ENCODE results near the gene UGT1A3. TPM values are rescaled to one million over a fixed set of nuclear protein-coding genes. Genes with fewer than 3 reads are reported as not detected.
"Not testable (repeated sequence)": the region's sequence is repeated elsewhere in the genome, so short reads cannot be mapped to it uniquely, and the experiment has no call there.

UGT1A3 gene
- total RNA-seq, 1 donor from 2014 or later, result not detected

DNA sequence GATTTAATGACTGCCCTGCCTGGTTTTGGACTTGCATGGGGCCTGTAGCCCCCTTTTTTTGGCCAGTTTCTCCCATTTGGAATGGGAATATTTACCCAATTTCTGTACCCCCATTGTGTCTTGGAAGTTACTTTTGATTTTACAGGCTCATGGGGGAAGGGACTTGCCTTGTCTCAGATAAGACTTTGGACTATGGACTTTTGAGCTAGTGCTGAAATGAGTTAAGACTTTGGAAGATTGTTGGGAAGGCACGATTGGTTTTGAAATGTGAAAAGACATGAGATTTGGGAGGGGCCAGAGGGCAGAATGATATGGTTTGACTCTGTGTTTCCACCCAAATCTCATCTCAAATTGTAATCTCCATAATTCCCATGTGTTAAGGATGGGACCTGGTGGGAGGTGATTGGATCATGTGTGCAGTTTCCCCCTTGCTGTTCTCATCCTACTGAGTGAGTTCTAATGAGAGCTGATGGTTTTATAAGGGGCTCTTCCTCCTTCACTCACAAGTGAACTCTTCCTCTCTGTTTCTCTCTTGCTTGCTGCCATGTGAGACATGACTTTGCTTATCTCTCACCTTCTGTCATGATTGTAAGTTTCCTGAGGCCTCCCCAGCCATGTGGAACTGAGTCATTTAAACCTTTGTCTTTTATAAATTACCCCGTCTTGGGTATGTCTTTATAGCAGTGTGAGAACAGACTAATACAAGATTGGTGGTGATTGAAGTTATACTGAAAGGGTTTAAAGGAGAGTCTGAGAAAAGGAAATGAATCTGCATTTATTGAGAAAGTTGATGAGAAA is 22.6 kb downstream of the UGT1A3 start:
- intact Hi-C loops (cut with micrococcal nuclease); ATAC-seq; DNase-seq: not testable (repeated sequence)

DNA sequence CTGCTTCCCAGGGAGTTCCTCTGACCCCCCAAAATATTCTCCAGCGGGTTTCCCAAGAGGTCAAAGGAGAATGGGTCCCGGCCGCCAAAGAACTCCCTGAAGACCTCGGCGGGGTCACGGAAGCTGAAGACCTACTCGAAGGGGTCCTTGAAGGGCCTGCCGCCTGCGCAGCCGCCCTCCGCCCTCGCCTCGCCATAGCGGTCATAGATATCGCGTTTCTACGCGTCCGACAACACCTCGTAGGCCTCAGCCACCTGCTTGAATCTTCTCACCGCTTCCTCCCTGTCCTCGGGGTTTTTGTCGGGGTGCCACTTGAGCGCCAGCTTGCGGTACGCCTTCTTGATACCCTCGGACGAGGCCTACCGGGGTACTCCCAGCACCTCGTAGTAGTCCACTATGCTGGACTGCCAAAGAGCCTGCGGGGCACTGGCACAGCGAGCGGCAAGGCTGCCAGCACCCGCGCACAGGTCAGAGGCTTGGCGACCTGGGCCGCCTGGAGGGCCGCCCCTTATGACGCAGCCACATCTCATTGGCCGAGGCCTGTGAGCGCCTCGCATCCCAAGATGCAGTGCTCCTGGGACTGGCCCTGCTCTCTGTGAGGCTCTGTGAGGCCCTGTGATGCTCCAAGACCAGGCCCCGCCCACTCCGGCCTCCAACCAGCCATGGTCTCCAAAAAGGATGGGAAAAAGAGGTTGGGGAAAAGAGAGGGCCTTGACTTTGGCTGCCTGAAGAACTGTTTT is 26.2 kb downstream of the UGT1A3 start:
- intact Hi-C loops (cut with micrococcal nuclease), result no loop called here
- ATAC-seq, result no peak
- DNase-seq, result no peak

DNA sequence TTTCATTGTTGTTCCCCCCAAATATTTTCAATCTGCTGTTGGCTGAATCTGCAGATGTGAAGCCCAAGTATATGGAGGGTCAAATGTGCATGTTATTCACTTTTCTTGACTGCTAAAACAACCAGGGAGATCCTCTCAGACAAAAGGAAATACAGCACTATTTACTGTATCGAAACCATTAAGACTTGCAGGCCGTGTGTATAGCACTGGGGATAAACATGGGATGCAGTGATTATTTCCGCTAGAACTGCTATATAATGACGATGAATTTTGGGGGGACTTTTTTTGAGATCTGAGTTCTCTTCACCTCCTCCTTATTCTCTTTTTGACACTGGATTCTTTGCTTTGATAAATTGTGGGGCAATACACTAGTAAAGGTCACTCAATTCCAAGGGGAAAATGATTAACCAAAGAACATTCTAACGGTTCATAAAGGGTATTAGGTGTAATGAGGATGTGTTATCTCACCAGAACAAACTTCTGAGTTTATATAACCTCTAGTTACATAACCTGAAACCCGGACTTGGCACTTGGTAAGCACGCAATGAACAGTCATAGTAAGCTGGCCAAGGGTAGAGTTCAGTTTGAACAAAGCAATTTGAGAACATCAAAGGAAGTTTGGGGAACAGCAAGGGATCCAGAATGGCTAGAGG is 27.7 kb downstream of the UGT1A3 start:
- DNase-seq (no peak), ATAC-seq (no peak)
- intact Hi-C loops (cut with micrococcal nuclease), result no loop called here

DNA sequence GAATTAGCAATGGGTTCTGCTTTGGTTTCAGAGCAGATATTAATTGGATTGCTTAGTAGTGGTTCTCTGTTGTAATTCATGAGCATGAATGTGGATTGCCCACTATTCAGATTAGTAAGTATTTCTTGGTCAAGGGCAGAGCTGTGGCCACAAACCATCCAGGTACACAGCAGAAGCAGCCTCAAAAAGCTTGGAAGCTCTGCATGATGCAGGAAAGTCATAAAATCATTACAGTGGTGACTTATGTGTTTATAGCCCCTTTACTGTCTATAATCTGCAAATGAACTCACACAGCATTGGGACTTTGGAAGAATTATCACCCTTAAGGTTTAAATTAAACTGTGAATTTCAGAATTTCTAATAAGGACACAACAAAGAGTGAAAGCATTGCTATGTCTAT is 29.3 kb downstream of the UGT1A3 start:
- ATAC-seq (no peak), DNase-seq (no peak)
- intact Hi-C loops (cut with micrococcal nuclease), result no loop called here

DNA sequence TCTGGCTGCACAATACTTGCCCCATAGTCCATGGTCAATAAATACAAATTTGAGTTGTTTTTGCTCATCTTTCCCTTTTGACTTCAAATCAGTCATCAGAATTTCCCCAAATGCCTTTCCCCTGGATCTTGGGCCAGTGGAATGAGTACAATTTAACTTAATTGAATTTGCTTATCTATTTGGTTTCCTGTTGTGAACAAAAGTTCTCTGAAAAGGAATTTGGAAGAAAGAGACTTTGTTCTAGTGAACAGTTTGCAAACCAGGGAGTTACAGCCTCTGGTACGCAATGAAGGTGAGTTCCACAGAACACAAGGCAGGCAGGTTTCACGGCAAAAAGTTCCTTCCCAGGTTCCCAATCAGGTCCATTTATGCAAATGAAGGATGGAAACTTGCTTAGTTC is 30.0 kb downstream of the UGT1A3 start:
- DNase-seq, result no peak
- intact Hi-C loops (cut with micrococcal nuclease), result no loop called here
- ATAC-seq, result no peak

DNA sequence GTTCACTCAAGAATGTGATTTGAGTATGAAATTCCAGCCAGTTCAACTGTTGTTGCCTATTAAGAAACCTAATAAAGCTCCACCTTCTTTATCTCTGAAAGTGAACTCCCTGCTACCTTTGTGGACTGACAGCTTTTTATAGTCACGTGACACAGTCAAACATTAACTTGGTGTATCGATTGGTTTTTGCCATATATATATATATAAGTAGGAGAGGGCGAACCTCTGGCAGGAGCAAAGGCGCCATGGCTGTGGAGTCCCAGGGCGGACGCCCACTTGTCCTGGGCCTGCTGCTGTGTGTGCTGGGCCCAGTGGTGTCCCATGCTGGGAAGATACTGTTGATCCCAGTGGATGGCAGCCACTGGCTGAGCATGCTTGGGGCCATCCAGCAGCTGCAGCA is 31.2 kb downstream of the UGT1A3 start, which contains the start of gene UGT1A1:
TSS of gene UGT1A1 (plus strand) at position 228 of the 400 bp plus-strand sequence. CDS start at position 246, 18 bp downstream.
- DNase-seq (no peak), ATAC-seq (no peak)
- intact Hi-C loops (cut with micrococcal nuclease), result no loop called here

DNA sequence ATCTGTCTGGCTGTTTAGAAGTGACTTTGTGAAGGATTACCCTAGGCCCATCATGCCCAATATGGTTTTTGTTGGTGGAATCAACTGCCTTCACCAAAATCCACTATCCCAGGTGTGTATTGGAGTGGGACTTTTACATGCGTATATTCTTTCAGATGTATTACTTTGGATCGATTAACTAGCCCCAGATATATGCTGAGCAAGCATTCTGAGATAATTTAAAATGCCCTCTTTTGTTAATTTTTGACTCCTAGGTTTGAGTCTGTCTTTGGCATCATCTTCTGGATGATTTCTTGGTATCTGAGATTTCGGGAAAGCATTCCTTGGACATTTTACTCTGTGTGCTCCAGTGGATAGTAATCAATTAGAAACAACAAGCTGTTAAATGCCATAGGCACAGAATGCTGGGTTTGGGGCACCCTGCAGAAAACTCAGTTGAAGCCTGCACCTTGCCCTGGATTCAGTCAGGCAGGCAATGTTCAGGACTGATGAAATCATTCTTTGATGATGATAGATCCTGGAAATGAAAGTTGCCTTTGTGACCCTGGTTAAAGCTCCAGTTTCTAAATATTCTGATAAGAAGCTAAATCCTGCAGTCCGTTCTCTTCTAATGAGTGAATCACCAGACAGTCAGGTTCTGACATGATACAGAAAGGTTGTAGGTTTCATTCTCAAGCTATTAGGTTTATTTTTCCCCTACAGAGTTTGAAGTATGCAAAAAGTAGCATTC is 32.4 kb downstream of the UGT1A3 start:
- no peak for DNase-seq
- intact Hi-C loops (cut with micrococcal nuclease), result no loop called here
- ATAC-seq, result no peak

DNA sequence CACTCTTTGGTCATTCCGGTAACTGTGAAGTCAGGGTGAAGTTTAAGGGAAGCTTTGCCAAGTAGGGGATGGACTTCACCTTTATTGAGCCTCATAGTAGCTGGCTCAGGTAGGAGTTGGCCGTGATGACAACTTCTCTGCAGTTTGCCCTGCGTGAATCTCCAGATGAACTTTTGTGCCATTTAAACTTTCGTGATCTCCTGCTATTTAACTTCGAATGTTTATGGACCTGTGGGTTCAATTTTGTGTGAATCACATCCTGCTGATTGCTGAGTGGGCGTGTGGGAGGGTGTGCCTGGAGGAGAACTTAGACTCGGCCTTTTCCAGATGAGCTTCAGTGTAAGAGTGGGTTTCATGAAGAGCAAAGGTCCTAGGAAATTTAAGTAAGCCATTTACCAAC is 35.4 kb downstream of the UGT1A3 start:
- intact Hi-C loops (cut with micrococcal nuclease), result no loop called here
- no peak for DNase-seq
- ATAC-seq, result no peak

DNA sequence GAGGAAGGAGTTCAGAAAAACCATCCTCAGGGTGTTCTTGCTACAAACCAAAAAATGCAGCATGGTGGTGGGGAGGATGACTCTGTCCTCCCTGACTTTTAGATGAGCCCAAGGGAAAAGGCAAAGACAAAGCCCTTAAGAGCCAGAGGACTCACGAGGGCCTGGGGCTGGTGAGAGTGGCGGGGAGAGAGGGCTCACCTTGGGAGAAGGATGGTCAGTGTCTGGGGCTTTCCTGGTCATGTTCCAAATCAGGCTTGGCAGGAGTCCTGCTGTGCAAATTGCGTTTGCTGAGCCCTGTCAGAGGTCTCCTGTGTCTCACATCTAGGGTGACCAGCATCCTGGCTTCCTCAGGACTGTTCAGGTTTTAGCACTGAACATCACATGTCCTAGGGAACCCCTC is 35.9 kb downstream of the UGT1A3 start:
- no peak for DNase-seq
- intact Hi-C loops (cut with micrococcal nuclease), result no loop called here
- no peak for ATAC-seq

DNA sequence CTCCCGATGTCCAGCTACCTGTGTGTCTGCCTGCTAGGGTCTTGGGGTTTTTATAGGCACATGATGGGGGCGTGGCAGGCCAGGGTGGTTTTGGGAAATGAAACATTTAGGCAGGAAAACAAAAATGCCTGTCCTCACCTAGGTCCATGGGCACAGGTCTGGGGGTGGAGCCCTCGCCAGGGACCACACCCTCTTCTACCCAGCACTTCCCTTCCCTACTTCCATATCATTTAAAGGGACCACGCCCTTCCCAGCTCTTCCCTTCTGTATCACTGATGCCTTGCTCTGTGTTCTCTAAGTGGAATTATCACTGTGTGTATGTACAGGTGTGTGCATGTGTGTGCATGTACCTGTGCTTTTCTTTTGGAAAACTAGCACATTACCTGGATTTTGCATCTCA is 37.6 kb downstream of the UGT1A3 start:
- intact Hi-C loops (cut with micrococcal nuclease), result no loop called here
- DNase-seq (no peak), ATAC-seq (no peak)

DNA sequence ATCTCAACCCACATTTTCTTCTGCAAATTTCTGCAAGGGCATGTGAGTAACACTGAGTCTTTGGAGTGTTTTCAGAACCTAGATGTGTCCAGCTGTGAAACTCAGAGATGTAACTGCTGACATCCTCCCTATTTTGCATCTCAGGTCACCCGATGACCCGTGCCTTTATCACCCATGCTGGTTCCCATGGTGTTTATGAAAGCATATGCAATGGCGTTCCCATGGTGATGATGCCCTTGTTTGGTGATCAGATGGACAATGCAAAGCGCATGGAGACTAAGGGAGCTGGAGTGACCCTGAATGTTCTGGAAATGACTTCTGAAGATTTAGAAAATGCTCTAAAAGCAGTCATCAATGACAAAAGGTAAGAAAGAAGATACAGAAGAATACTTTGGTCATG is 39.2 kb downstream of the UGT1A3 start:
- no peak for DNase-seq
- intact Hi-C loops (cut with micrococcal nuclease), result no loop called here
- no peak for ATAC-seq

DNA sequence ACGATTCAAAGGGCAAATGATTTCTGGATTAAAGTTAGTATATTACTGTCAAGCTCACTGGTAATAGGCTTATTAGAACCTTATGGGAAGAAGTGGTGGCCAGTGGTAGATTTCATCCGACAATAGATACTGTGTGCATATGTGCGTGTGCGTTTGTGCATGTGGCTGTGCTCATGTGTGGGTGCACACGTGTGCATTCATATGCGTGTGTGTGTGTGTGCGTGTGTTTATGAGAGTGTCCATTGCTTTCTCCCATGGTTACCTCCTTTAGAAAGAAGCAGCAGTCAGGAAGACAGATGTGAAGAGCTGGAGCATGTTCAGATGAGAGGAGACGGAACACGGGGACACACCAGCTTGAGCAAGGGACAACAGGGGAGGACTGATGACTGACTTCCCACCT is 40.4 kb downstream of the UGT1A3 start:
- DNase-seq (no peak), ATAC-seq (no peak)
- intact Hi-C loops (cut with micrococcal nuclease), result no loop called here

DNA sequence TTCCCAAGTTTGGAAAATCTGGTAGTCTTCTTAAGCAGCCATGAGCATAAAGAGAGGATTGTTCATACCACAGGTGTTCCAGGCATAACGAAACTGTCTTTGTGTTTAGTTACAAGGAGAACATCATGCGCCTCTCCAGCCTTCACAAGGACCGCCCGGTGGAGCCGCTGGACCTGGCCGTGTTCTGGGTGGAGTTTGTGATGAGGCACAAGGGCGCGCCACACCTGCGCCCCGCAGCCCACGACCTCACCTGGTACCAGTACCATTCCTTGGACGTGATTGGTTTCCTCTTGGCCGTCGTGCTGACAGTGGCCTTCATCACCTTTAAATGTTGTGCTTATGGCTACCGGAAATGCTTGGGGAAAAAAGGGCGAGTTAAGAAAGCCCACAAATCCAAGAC is 43.3 kb downstream of the UGT1A3 start:
- no peak for ATAC-seq
- intact Hi-C loops (cut with micrococcal nuclease), result no loop called here

DNA sequence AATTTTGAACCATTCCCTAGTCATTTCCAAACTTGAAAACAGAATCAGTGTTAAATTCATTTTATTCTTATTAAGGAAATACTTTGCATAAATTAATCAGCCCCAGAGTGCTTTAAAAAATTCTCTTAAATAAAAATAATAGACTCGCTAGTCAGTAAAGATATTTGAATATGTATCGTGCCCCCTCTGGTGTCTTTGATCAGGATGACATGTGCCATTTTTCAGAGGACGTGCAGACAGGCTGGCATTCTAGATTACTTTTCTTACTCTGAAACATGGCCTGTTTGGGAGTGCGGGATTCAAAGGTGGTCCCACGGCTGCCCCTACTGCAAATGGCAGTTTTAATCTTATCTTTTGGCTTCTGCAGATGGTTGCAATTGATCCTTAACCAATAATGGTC is 43.7 kb downstream of the UGT1A3 start:
- intact Hi-C loops (cut with micrococcal nuclease), result no loop called here
- ATAC-seq (no peak), DNase-seq (no peak)

More for the DNA sequence above, 43.3 kb downstream of the UGT1A3 start:
- DNase-seq, result no peak

DNA sequence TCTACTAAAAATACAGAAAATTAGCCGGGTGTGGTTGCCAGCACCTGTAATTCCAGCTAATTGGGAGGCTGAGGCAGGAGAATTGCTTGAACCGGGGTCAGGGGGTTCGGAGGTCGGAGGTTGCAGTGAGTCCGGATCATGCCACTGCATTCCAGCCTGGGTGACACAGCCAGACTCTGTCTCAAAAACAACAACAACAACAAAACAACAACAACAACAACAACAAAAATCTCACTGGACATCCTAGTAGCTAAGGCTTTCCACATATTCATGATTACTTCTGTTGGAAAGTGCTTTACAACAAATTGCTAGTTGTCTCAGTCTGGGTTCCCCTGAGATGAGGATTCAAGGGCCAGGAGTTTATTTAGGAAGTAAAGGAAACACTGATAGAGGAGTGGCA is 45.0 kb downstream of the UGT1A3 start:
- ATAC-seq, result no peak
- no peak for DNase-seq
- intact Hi-C loops (cut with micrococcal nuclease), result no loop called here

DNA sequence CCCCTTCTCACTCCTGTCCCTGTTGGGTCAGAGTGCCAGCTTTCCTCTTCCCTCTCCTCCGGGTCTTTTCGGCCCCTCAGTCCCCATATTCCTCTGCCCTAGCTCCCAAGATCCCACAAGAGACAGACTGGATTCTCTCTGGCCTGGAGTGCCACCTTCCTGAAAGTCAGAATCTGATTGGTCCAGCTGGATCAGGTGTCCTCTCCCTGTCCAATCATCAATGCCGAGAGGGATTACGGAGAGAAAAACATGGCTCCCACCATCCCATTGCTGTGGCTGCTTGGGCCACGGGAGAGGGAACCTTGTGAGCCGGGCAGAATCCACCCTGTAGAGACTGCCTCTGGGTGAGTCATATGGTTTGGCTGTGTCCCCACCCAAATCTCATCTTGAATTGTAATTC is 46.6 kb downstream of the UGT1A3 start:
- no peak for ATAC-seq
- DNase-seq, result no peak
- intact Hi-C loops (cut with micrococcal nuclease), result no loop called here

DNA sequence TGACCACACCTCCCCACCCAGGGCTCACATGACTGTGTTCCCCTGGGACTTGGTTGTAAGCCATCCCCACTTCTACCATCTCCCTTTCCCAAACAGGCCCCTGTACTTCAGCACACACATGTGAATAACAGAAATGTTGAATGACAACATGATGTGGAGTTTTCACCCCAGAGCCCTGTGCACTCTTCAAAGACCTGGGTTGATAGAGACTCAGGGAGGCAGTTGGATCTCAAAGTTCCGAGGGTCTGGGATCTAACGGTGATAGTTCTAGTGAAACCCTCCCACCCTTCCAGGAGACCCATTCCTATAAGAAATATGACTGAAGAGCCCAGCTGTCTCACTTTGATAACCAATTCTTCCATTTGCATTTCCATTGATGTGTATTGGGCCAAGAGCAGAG is 49.2 kb downstream of the UGT1A3 start, which contains the start of gene MROH2A:
TSS of gene MROH2A (plus strand) at position 301 of the 400 bp plus-strand sequence. CDS start 1,029 bp downstream, outside the sequence.
- ATAC-seq, result no peak
- intact Hi-C loops (cut with micrococcal nuclease), result no loop called here
- DNase-seq, result no peak

DNA sequence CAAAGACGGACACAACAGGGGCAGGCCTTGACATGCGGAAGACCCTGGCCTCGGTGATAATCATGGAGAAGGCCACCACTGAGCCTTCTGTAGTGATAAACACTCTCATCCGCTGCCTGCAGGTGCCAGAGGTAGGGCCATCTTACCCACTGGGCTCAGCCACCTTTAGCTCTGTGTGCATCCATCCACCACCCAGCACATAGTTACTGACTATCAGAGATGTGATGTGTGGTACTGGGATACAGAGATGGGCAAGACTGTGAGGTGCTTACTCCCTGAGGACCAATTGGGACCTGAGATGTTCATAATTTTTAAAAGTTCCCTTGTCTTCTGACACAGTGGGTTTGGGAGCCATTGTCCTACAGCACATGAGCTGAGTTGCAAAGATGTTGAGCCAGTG is 50.9 kb downstream of the UGT1A3 start:
- DNase-seq, result no peak
- ATAC-seq, result no peak
- intact Hi-C loops (cut with micrococcal nuclease), result no loop called here

DNA sequence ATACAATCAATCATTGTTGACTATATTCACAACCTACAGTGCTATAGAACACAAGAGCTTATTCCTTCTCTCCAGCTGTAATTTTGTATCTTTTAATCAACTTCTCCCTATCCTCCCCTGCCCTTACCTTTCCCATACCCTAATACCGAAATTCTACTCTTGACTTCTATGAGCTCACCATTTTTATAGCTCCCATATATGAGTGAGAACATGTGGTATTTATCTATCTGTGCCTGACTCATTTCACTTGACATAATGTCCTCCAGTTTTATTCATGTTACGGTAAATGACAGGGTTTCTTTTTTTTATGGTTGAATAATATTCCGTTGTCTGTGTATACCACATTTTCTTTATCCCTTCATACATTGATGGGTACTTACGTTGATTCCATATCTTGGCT is 51.9 kb downstream of the UGT1A3 start:
- DNase-seq, result no peak
- intact Hi-C loops (cut with micrococcal nuclease), result no loop called here
- no peak for ATAC-seq

All from left ventricle myocardium superior (tissue), 1 donor.